IMR-90 (cell line): Measurements from ENCODE around the gene STARD7. TPM values are rescaled to one million over a fixed set of nuclear protein-coding genes. Genes with fewer than 3 reads are reported as not detected.

ENCODE experiments used
- ATAC-seq: fragments of 200-7000 bp; cut with Tn5 transposase; 2 replicates; pipeline ENCODE4 v1.9.1; 2020; ENCODE audit warnings: low read depth, mild to moderate bottlenecking, moderate library complexity
- BruUV-seq: library from RNA; stranded (reverse); fragments of 400-500 nt; replicated peaks from 2 replicates; lab custom pipeline; 2021; lab: Mats Ljungman, UMichigan
- CTCF ChIA-PET: fragments of 300-600 bp; formaldehyde crosslinking; extraction: SDS; loops from one replicate; lab custom pipeline; 2021; ENCODE audit warnings: antibody characterized with exemption; lab: Yijun Ruan, JAX
- POLR2A ChIA-PET: fragments of 300-600 bp; sonication (Branson Sonifier 250); formaldehyde crosslinking; loops from one replicate; lab custom pipeline; 2022; ENCODE audit warnings: antibody characterized with exemption; ENCODE audit not compliant: unreplicated experiment; lab: Charles Lee
- DNase-seq: peaks from one replicate; pipeline ENCODE4 v3.0.0; 2013
- H2AFZ ChIP-seq: replicated peaks from 2 replicates; pipeline ENCODE3; 2013; ENCODE audit warnings: low read length, mild to moderate bottlenecking; ENCODE audit not compliant: poor library complexity
- H2AK5ac ChIP-seq: 2 replicates; pipeline ENCODE4 v1.6.1; 2013; ENCODE audit warnings: low read depth, low read length, inconsistent platforms
- H2AK9ac ChIP-seq: replicated peaks from 2 replicates; pipeline ENCODE3; 2013; ENCODE audit warnings: mild to moderate bottlenecking, low read depth, low read length, moderate library complexity; ENCODE audit not compliant: poor library complexity
- H2BK120ac ChIP-seq: 2 replicates; pipeline ENCODE4 v1.6.1; 2013; ENCODE audit warnings: low read depth, low read length, inconsistent platforms
- H2BK15ac ChIP-seq: 3 replicates; pipeline ENCODE4 v1.6.1; 2013; ENCODE audit warnings: low read depth, low read length, inconsistent platforms
- H2BK20ac ChIP-seq: 2 replicates; pipeline ENCODE4 v1.6.1; 2013; ENCODE audit warnings: low read depth, mild to moderate bottlenecking, inconsistent platforms, low read length, moderate library complexity
- H2BK5ac ChIP-seq: 2 replicates; pipeline ENCODE4 v1.6.1; 2013; ENCODE audit warnings: mild to moderate bottlenecking, low read depth, low read length, inconsistent platforms; ENCODE audit not compliant: poor library complexity, severe bottlenecking
- H3K14ac ChIP-seq: replicated peaks from 2 replicates; pipeline ENCODE4 v1.6.1; 2013; ENCODE audit warnings: low read depth, low read length, inconsistent platforms
- H3K18ac ChIP-seq: 2 replicates; pipeline ENCODE4 v1.6.1; 2013; ENCODE audit warnings: low read depth, low read length, control low read depth
- H3K23ac ChIP-seq: 2 replicates; pipeline ENCODE4 v1.6.1; 2013; ENCODE audit warnings: low read depth, low read length, inconsistent platforms
- H3K27ac ChIP-seq: 2 replicates; pipeline ENCODE4 v1.5.1; 2013; ENCODE audit warnings: mild to moderate bottlenecking, control low read depth, low read length; ENCODE audit not compliant: insufficient read depth
- H3K27me3 ChIP-seq: 2 replicates; pipeline ENCODE4 v1.6.1; 2013; ENCODE audit warnings: low read length; ENCODE audit not compliant: control insufficient read depth, insufficient read depth
- H3K36me3 ChIP-seq: 2 replicates; pipeline ENCODE4 v1.6.1; 2013; ENCODE audit warnings: low read length, mixed read lengths; ENCODE audit not compliant: control insufficient read depth, insufficient read depth
- H3K4ac ChIP-seq: 2 replicates; pipeline ENCODE4 v1.6.1; 2013; ENCODE audit warnings: low read depth, low read length, inconsistent platforms
- H3K4me1 ChIP-seq: 2 replicates; pipeline ENCODE4 v1.6.1; 2013; ENCODE audit warnings: low read length, mixed read lengths; ENCODE audit not compliant: control insufficient read depth, insufficient read depth
- H3K4me2 ChIP-seq: 2 replicates; pipeline ENCODE4 v1.6.1; 2013; ENCODE audit warnings: low read depth, mild to moderate bottlenecking, control low read depth, low read length, moderate library complexity
- H3K4me3 ChIP-seq: 2 replicates; pipeline ENCODE4 v1.5.1; 2013; ENCODE audit warnings: low read depth, mild to moderate bottlenecking, control low read depth, low read length, moderate library complexity; ENCODE audit not compliant: insufficient read depth
- H3K56ac ChIP-seq: 2 replicates; pipeline ENCODE4 v1.6.1; 2013; ENCODE audit warnings: low read length, inconsistent platforms; ENCODE audit not compliant: insufficient read depth; ENCODE audit errors: extremely low read depth
- H3K79me1 ChIP-seq, 2 experiments: 2 replicates each; pipeline ENCODE4 v1.6.1; 2013; ENCODE audit warnings: low read length in 2 of 2, inconsistent platforms in 1 of 2, low read depth in 1 of 2
- H3K9ac ChIP-seq: 2 replicates; pipeline ENCODE4 v1.6.1; 2013; ENCODE audit warnings: low read depth, low read length, control low read depth
- H3K9me1 ChIP-seq: 2 replicates; pipeline ENCODE4 v1.6.1; 2013; ENCODE audit warnings: low read length, inconsistent platforms; ENCODE audit not compliant: insufficient read depth
- H3K9me3 ChIP-seq: 2 replicates; pipeline ENCODE4 v1.6.1; 2013; ENCODE audit warnings: low read length; ENCODE audit not compliant: control insufficient read depth, insufficient read depth
- H4K20me1 ChIP-seq: 2 replicates; pipeline ENCODE4 v1.6.1; 2013; ENCODE audit warnings: low read length, inconsistent platforms; ENCODE audit not compliant: insufficient read depth
- H4K5ac ChIP-seq: 2 replicates; pipeline ENCODE4 v1.6.1; 2013; ENCODE audit warnings: mild to moderate bottlenecking, low read depth, low read length, control low read depth
- H4K8ac ChIP-seq, 2 experiments: 2 replicates each; pipeline ENCODE4 v1.6.1; 2013; ENCODE audit warnings: low read depth in 2 of 2, low read length in 2 of 2, control low read depth in 1 of 2, inconsistent platforms in 1 of 2
- H4K91ac ChIP-seq: 2 replicates; pipeline ENCODE4 v1.6.1; 2013; ENCODE audit warnings: low read depth, low read length, inconsistent platforms; ENCODE audit not compliant: insufficient read depth
- BHLHE40 ChIP-seq: fragments of 150-350 bp; IDR thresholded peaks from 2 replicates; pipeline ENCODE4 v1.6.1; 2016; ENCODE audit warnings: mild to moderate bottlenecking, low read depth, low read length
- CEBPB ChIP-seq: IDR thresholded peaks from 2 replicates; pipeline ENCODE4 v1.6.1; 2012; ENCODE audit warnings: low read depth, low read length, improper control_type of control experiment
- CHD1 ChIP-seq: IDR thresholded peaks from 2 replicates; pipeline ENCODE4 v1.6.1; 2012; ENCODE audit warnings: low read depth, low read length, improper control_type of control experiment
- CTCF ChIP-seq: conservative IDR thresholded peaks from 2 replicates; pipeline ENCODE4 v1.5.1; 2012; ENCODE audit warnings: mild to moderate bottlenecking, low read depth, low read length, improper control_type of control experiment
- ELK1 ChIP-seq: fragments of 150-350 bp; IDR thresholded peaks from 2 replicates; pipeline ENCODE4 v1.6.1; 2016; ENCODE audit warnings: low read depth, mild to moderate bottlenecking, low read length, moderate library complexity, borderline replicate concordance
- MAFK ChIP-seq: IDR thresholded peaks from 2 replicates; pipeline ENCODE4 v1.6.1; 2012; ENCODE audit warnings: low read depth, low read length, improper control_type of control experiment
- MXI1 ChIP-seq: IDR thresholded peaks from 2 replicates; pipeline ENCODE4 v1.6.1; 2012; ENCODE audit warnings: low read depth, mild to moderate bottlenecking, low read length, moderate library complexity, borderline replicate concordance
- NFE2L2 ChIP-seq: fragments of 150-350 bp; IDR thresholded peaks from 2 replicates; pipeline ENCODE4 v1.6.1; 2016; ENCODE audit warnings: low read depth, mild to moderate bottlenecking, low read length
- POLR2A ChIP-seq: IDR thresholded peaks from 2 replicates; pipeline ENCODE4 v1.6.1; 2012; ENCODE audit warnings: mild to moderate bottlenecking, low read depth, low read length
- RAD21 ChIP-seq: IDR thresholded peaks from 2 replicates; pipeline ENCODE4 v1.6.1; 2012; ENCODE audit warnings: low read length, improper control_type of control experiment
- RCOR1 ChIP-seq: IDR thresholded peaks from 2 replicates; pipeline ENCODE4 v1.6.1; 2012; ENCODE audit warnings: mild to moderate bottlenecking, low read length, improper control_type of control experiment; ENCODE audit not compliant: insufficient replicate concordance
- RFX5 ChIP-seq: IDR thresholded peaks from 2 replicates; pipeline ENCODE4 v1.8.0; 2012; ENCODE audit warnings: low read depth, mild to moderate bottlenecking, low read length, moderate library complexity
- SMC3 ChIP-seq: fragments of 150-350 bp; IDR thresholded peaks from 2 replicates; pipeline ENCODE4 v1.6.1; 2016; ENCODE audit warnings: low read depth, mild to moderate bottlenecking, antibody characterized with exemption, low read length, moderate library complexity
- USF2 ChIP-seq: fragments of 150-350 bp; IDR thresholded peaks from 2 replicates; pipeline ENCODE4 v1.6.1; 2017; ENCODE audit warnings: mild to moderate bottlenecking, antibody characterized with exemption, low read length, low read depth
- WGBS, 2 experiments: methylation state at CpG; one replicate each; pipeline versions ENCODE4 v1.1.5 to v1.1.7; 2013; ENCODE audit warnings: missing lambda C conversion rate in 2 of 2; ENCODE audit not compliant: insufficient read length in 1 of 2; ENCODE audit errors: extremely low coverage in 2 of 2; 5-methylcytosine and 5-hydroxymethylcytosine counted together
- dilution Hi-C: fragments of 300-500 bp; cut with HindIII; formaldehyde crosslinking; loops from one replicate; pipeline ENCODE4 v1.14.3; 2018; ENCODE audit warnings: low sequenced_read_pairs; ENCODE audit not compliant: unreplicated experiment
- in situ Hi-C: fragments of 300-500 bp; cut with MboI; formaldehyde crosslinking; loops from 3 replicates; pipeline ENCODE4 v1.14.3; 2019; ENCODE audit warnings: low sequenced_read_pairs, inconsistent platforms, mixed read lengths
- intact Hi-C: fragments of 100-400 bp; cut with micrococcal nuclease; formaldehyde crosslinking; loops from 2 replicates; pipeline ENCODE4 v1.10.0; 2022
- polyA plus RNA-seq, 3 experiments: library from polyadenylated mRNA; depleted of rRNA; stranded (reverse); fragments of >200 nt; gene quantifications; 2 replicates each; pipeline ENCODE4 v1.2.3, GENCODE V29; 2012; ENCODE audit warnings: low replicate concordance in 1 of 3
- total RNA-seq: library from RNA; depleted of rRNA; stranded (reverse); fragments of >200 nt; gene quantifications from 2 replicates; pipeline ENCODE4 v1.2.3, GENCODE V29; 2012

STARD7 gene
- total and polyA plus RNA-seq, 2 of the 4 experiments (the other 2 are of a cell fraction): 61.7 to 138 TPM

- DNase-seq: no peak
- ATAC-seq: no peak
- Histone ChIP-seq H3K4me2 (peak overlapping the region; percentile 58; the same call in 1 of the 2 replicates), H4K20me1 (peaks cover 72% of the 10 kb centered on the region), H3K9ac (no peak overlapping the region), H3K9me1 (peaks cover 9% of the 10 kb centered on the region), H2BK120ac (no peak overlapping the region), H2BK5ac (no peak overlapping the region), H4K5ac (no peak overlapping the region), H3K56ac (no peak overlapping the region), H3K23ac (peak overlapping the region; percentile 69; the same call in 1 of the 2 replicates), H2BK15ac (no peak overlapping the region), H3K4me1 (peaks cover 14% of the 10 kb centered on the region), H3K27ac (no peak overlapping the region), H3K14ac (no peak overlapping the region), H3K4ac (no peak overlapping the region; the same call in 1 of the 2 replicates), H2AK9ac (no peak overlapping the region), H2AK5ac (no peak overlapping the region), H3K18ac (no peak overlapping the region), H2BK20ac (no peak overlapping the region), H3K27me3 (no peaks in the 10 kb centered on the region), H3K36me3 (peaks cover 1% of the 10 kb centered on the region; the same call in 1 of the 2 replicates), H4K8ac (no peak overlapping the region), H3K4me3 (no peak overlapping the region), H3K79me1 (peaks cover 5 to 43% of the 10 kb centered on the region in 2 experiments; a peak in 2 of 4 replicates), H3K9me3 (no peaks in the 10 kb centered on the region), H2AFZ (no peak overlapping the region), H4K91ac (no peak overlapping the region)
- 87% methylated on average over 3 of the region's 9 CpGs; no CpG with 5 or more reads in 1 of the 2 experiments for WGBS, 2 experiments
- dilution Hi-C loops: no loop called here
- POLR2A ChIA-PET: interaction anchor here (0.6 kb wide), 1 partner anchor 28 kb away, joined by 3 read pairs; no protein-coding TSS in a partner anchor
- in situ Hi-C loops: no loop called here
- intact Hi-C loops: no loop called here
- CTCF ChIA-PET: interaction anchor here (1.7 kb wide), 1 partner anchor 29 kb away, joined by 4 read pairs; no protein-coding TSS in a partner anchor
- BruUV-seq: no TSS peak
- TF ChIP-seq SMC3 (no peak), MAFK (no peak), MXI1 (no peak), CTCF (no peak), NFE2L2 (no peak), RCOR1 (no peak), USF2 (no peak), POLR2A (no peak), RFX5 (no peak), CHD1 (no peak), RAD21 (no peak), ELK1 (no peak), BHLHE40 (no peak), CEBPB (no peak)
Observed at GRCh38 chr2:96203130-96204028, 5.2 kb downstream of the STARD7 start.
